WERI-Rb-1 (cell line): ENCODE results near the gene TXNRD1.

Experiments used
- DNase-seq: peaks from one replicate; pipeline ENCODE4 v3.0.0-alpha.2; 2020
- H3K27ac ChIP-seq: fragments of 250-450 bp; sonication (Bioruptor Pico); 2 replicates; pipeline ENCODE4 v1.5.1; 2020; ENCODE audit warnings: mild to moderate bottlenecking, moderate library complexity
- H3K27me3 ChIP-seq: fragments of 250-450 bp; sonication (Bioruptor Pico); 2 replicates; pipeline ENCODE4 v1.5.1; 2021; ENCODE audit warnings: mild to moderate bottlenecking, low read depth, moderate library complexity; ENCODE audit not compliant: insufficient read depth, severe bottlenecking
- H3K36me3 ChIP-seq: fragments of 250-450 bp; sonication (Bioruptor Pico); 2 replicates; pipeline ENCODE4 v1.5.1; 2020; ENCODE audit warnings: mild to moderate bottlenecking, moderate library complexity
- H3K4me3 ChIP-seq: 2 replicates; pipeline ENCODE4 v1.5.1; 2011; ENCODE audit warnings: low read depth, mild to moderate bottlenecking, control low read depth, low read length
- H3K9me3 ChIP-seq: fragments of 250-450 bp; sonication (Bioruptor Pico); 2 replicates; pipeline ENCODE4 v1.5.1; 2021; ENCODE audit warnings: mild to moderate bottlenecking, moderate library complexity; ENCODE audit not compliant: severe bottlenecking
- CTCF ChIP-seq: IDR thresholded peaks from 2 replicates; pipeline ENCODE4 v1.5.1; 2011; ENCODE audit warnings: low read depth, mild to moderate bottlenecking, control low read depth, inconsistent platforms, low read length

The TXNRD1 gene

GRCh38 chr12:104360983-104361707 lies 145.6 kb downstream of the TXNRD1 start:
- Histone ChIP-seq H3K9me3 (no peaks in the 10 kb centered on the region), H3K4me3 (no peak overlapping the region), H3K27ac (no peak overlapping the region), H3K36me3 (no peaks in the 10 kb centered on the region), H3K27me3 (no peaks in the 10 kb centered on the region)
- TF ChIP-seq CTCF, result no peak
- DNase-seq, result no peak

- Histone ChIP-seq H3K27me3 (no peaks in the 10 kb centered on the region), H3K4me3 (no peak overlapping the region), H3K36me3 (no peaks in the 10 kb centered on the region), H3K27ac (no peak overlapping the region), H3K9me3 (no peaks in the 10 kb centered on the region)
- no peak for TF ChIP-seq CTCF
- no peak for DNase-seq
Measured at GRCh38 chr12:104365921-104366410, 150.4 kb downstream of the TXNRD1 start.

GRCh38 chr12:104369708-104370107 lies 154.1 kb downstream of the TXNRD1 start:
- H3K9me3 ChIP-seq, result no peaks in the 10 kb centered on the region
- H3K4me3 ChIP-seq, result no peak overlapping the region
- no peak for DNase-seq
- no peak for TF ChIP-seq CTCF
- no peaks in the 10 kb centered on the region for H3K27me3 ChIP-seq
- no peaks in the 10 kb centered on the region for H3K36me3 ChIP-seq
- no peak overlapping the region for H3K27ac ChIP-seq

- H3K4me3 ChIP-seq, result no peak overlapping the region
- H3K9me3 ChIP-seq, result no peaks in the 10 kb centered on the region
- no peaks in the 10 kb centered on the region for H3K27me3 ChIP-seq
- TF ChIP-seq CTCF, result no peak
- H3K27ac ChIP-seq, result no peak overlapping the region
- no peaks in the 10 kb centered on the region for H3K36me3 ChIP-seq
- DNase-seq, result no peak
Measured at GRCh38 chr12:104371043-104371870, 155.7 kb downstream of the TXNRD1 start.

- Histone ChIP-seq H3K36me3 (no peaks in the 10 kb centered on the region), H3K27me3 (no peaks in the 10 kb centered on the region), H3K9me3 (no peaks in the 10 kb centered on the region), H3K4me3 (no peak overlapping the region), H3K27ac (no peak overlapping the region)
- TF ChIP-seq CTCF, result no peak
- no peak for DNase-seq
Measured at GRCh38 chr12:104372061-104372720, 156.6 kb downstream of the TXNRD1 start.
